Measurements from ENCODE around the gene FOXR1. TPM values are rescaled to one million over a fixed set of nuclear protein-coding genes. Genes with fewer than 3 reads are reported as not detected.
"Not testable (repeated sequence)": the region's sequence is repeated elsewhere in the genome, so short reads cannot be mapped to it uniquely, and the experiment has no call there.

The FOXR1 gene
- total RNA-seq, 1 donor from 2014 or later = not detected

GRCh38 chr11:119014209-119014924, 42.8 kb downstream of the FOXR1 start:
- H3K27ac ChIP-seq (ENCODE audit: low read depth, low read length) = no peak overlapping the region
- peaks cover 14 to 27% (median 19%) of the 10 kb centered on the region in 3 donors for H3K4me1 ChIP-seq (ENCODE audit: control insufficient read depth in 3 of 3, insufficient read depth in 3 of 3, low read length in 3 of 3)
- H3K27me3 ChIP-seq (ENCODE audit: control insufficient read depth in 3 of 3, insufficient read depth in 3 of 3, low read length in 3 of 3) = no peaks in the 10 kb centered on the region
- H3K4me3 ChIP-seq (ENCODE audit: low read length in 3 of 3) = no peak overlapping the region
- no peak overlapping the region for H3K9ac ChIP-seq (ENCODE audit: low read depth in 1 of 3, low read length in 3 of 3)
- H3K36me3 ChIP-seq (ENCODE audit: control insufficient read depth in 3 of 3, insufficient read depth in 3 of 3, low read length in 3 of 3) = peaks cover 41 to 62% (median 49%) of the 10 kb centered on the region in 3 donors
- H3K9me3 ChIP-seq (ENCODE audit: control insufficient read depth in 3 of 3, low read length in 3 of 3) = no peaks in the 10 kb centered on the region

- no peak overlapping the region for H3K27ac ChIP-seq (ENCODE audit: low read depth, low read length)
- H3K9ac ChIP-seq (ENCODE audit: low read depth in 1 of 3, low read length in 3 of 3) = no peak overlapping the region
- no peak overlapping the region for H3K4me3 ChIP-seq (ENCODE audit: low read length in 3 of 3)
- H3K9me3 ChIP-seq (ENCODE audit: control insufficient read depth in 3 of 3, low read length in 3 of 3) = no peaks in the 10 kb centered on the region
- peaks cover 21 to 35% (median 27%) of the 10 kb centered on the region in 3 donors for H3K4me1 ChIP-seq (ENCODE audit: control insufficient read depth in 3 of 3, insufficient read depth in 3 of 3, low read length in 3 of 3)
- peaks cover 43 to 54% (median 49%) of the 10 kb centered on the region in 3 donors for H3K36me3 ChIP-seq (ENCODE audit: control insufficient read depth in 3 of 3, insufficient read depth in 3 of 3, low read length in 3 of 3)
- no peaks in the 10 kb centered on the region for H3K27me3 ChIP-seq (ENCODE audit: control insufficient read depth in 3 of 3, insufficient read depth in 3 of 3, low read length in 3 of 3)
Observed at GRCh38 chr11:119015054-119015611, 43.6 kb downstream of the FOXR1 start.

GRCh38 chr11:119016216-119017009, 44.9 kb downstream of the FOXR1 start:
- peaks cover 39 to 50% (median 50%) of the 10 kb centered on the region in 3 donors for H3K36me3 ChIP-seq (ENCODE audit: control insufficient read depth in 3 of 3, insufficient read depth in 3 of 3, low read length in 3 of 3)
- no peaks in the 10 kb centered on the region for H3K27me3 ChIP-seq (ENCODE audit: control insufficient read depth in 3 of 3, insufficient read depth in 3 of 3, low read length in 3 of 3)
- peak overlapping the region in 2 of 3 donors; percentile 27 to 99 for H3K4me3 ChIP-seq (ENCODE audit: low read length in 3 of 3)
- H3K27ac ChIP-seq (ENCODE audit: low read depth, low read length) = no peak overlapping the region
- H3K9ac ChIP-seq (ENCODE audit: low read depth in 1 of 3, low read length in 3 of 3) = peak overlapping the region; percentile 19 to 99 (median 60)
- peaks cover 23 to 45% (median 33%) of the 10 kb centered on the region in 3 donors for H3K4me1 ChIP-seq (ENCODE audit: control insufficient read depth in 3 of 3, insufficient read depth in 3 of 3, low read length in 3 of 3)
- no peaks in the 10 kb centered on the region for H3K9me3 ChIP-seq (ENCODE audit: control insufficient read depth in 3 of 3, low read length in 3 of 3)

- Histone ChIP-seq H3K4me1 (ENCODE audit: control insufficient read depth in 3 of 3, insufficient read depth in 3 of 3, low read length in 3 of 3) (peaks cover 27 to 48% (median 36%) of the 10 kb centered on the region in 3 donors), H3K36me3 (ENCODE audit: control insufficient read depth in 3 of 3, insufficient read depth in 3 of 3, low read length in 3 of 3) (peaks cover 34 to 50% (median 49%) of the 10 kb centered on the region in 3 donors), H3K4me3 (ENCODE audit: low read length in 3 of 3) (peak overlapping the region; percentile 96 to 99 (median 98))
Observed at GRCh38 chr11:119017377-119017776, 45.8 kb downstream of the FOXR1 start.

GRCh38 chr11:119018074-119018938, 46.7 kb downstream of the FOXR1 start, which contains the start of the genes RPS25 and TRAPPC4:
TSS of gene RPS25 (minus strand) at chr11:119018343. CDS start at chr11:119018284, 59 bp downstream.
TSS of gene TRAPPC4 (plus strand) at chr11:119018766. CDS start at chr11:119018796, 30 bp downstream.
- Histone ChIP-seq H3K9ac (ENCODE audit: low read depth in 1 of 3, low read length in 3 of 3) (peak within 1 kb of the TSS; percentile 99 to 100 (median 99)), H3K4me3 (ENCODE audit: low read length in 3 of 3) (peak within 1 kb of the TSS; percentile 96 to 99 (median 98)), H3K27me3 (ENCODE audit: control insufficient read depth in 3 of 3, insufficient read depth in 3 of 3, low read length in 3 of 3) (no peaks in the 10 kb centered on the region), H3K4me1 (ENCODE audit: control insufficient read depth in 3 of 3, insufficient read depth in 3 of 3, low read length in 3 of 3) (peaks cover 27 to 52% (median 39%) of the 10 kb centered on the region in 3 donors), H3K27ac (ENCODE audit: low read depth, low read length) (peak within 1 kb of the TSS; percentile 94), H3K9me3 (ENCODE audit: control insufficient read depth in 3 of 3, low read length in 3 of 3) (no peaks in the 10 kb centered on the region), H3K36me3 (ENCODE audit: control insufficient read depth in 3 of 3, insufficient read depth in 3 of 3, low read length in 3 of 3) (peaks cover 35 to 50% (median 49%) of the 10 kb centered on the region in 3 donors)

More at GRCh38 chr11:119017377-119017776, 45.8 kb downstream of the FOXR1 start:
- peak overlapping the region; percentile 99 to 100 (median 99) for H3K9ac ChIP-seq (ENCODE audit: low read depth in 1 of 3, low read length in 3 of 3)
- peak overlapping the region; percentile 94 for H3K27ac ChIP-seq (ENCODE audit: low read depth, low read length)
- not testable (repeated sequence) for H3K9me3 ChIP-seq (ENCODE audit: control insufficient read depth in 3 of 3, low read length in 3 of 3); H3K27me3 ChIP-seq (ENCODE audit: control insufficient read depth in 3 of 3, insufficient read depth in 3 of 3, low read length in 3 of 3)

GRCh38 chr11:119019996-119020395, 48.4 kb downstream of the FOXR1 start:
- H3K9me3 ChIP-seq (ENCODE audit: control insufficient read depth in 3 of 3, low read length in 3 of 3) = no peaks in the 10 kb centered on the region
- peaks cover 41 to 53% (median 47%) of the 10 kb centered on the region in 3 donors for H3K36me3 ChIP-seq (ENCODE audit: control insufficient read depth in 3 of 3, insufficient read depth in 3 of 3, low read length in 3 of 3)
- no peak overlapping the region for H3K9ac ChIP-seq (ENCODE audit: low read depth in 1 of 3, low read length in 3 of 3)
- H3K27me3 ChIP-seq (ENCODE audit: control insufficient read depth in 3 of 3, insufficient read depth in 3 of 3, low read length in 3 of 3) = no peaks in the 10 kb centered on the region
- H3K4me1 ChIP-seq (ENCODE audit: control insufficient read depth in 3 of 3, insufficient read depth in 3 of 3, low read length in 3 of 3) = peaks cover 44 to 69% (median 52%) of the 10 kb centered on the region in 3 donors
- H3K27ac ChIP-seq (ENCODE audit: low read depth, low read length) = no peak overlapping the region
- H3K4me3 ChIP-seq (ENCODE audit: low read length in 3 of 3) = peak overlapping the region in 2 of 3 donors; percentile 54 to 99

- peak overlapping the region in 1 of 3 donors; percentile 47 for H3K9ac ChIP-seq (ENCODE audit: low read depth in 1 of 3, low read length in 3 of 3)
- H3K36me3 ChIP-seq (ENCODE audit: control insufficient read depth in 3 of 3, insufficient read depth in 3 of 3, low read length in 3 of 3) = peaks cover 32 to 46% (median 38%) of the 10 kb centered on the region in 3 donors
- peaks cover 55 to 76% (median 60%) of the 10 kb centered on the region in 3 donors for H3K4me1 ChIP-seq (ENCODE audit: control insufficient read depth in 3 of 3, insufficient read depth in 3 of 3, low read length in 3 of 3)
- H3K27me3 ChIP-seq (ENCODE audit: control insufficient read depth in 3 of 3, insufficient read depth in 3 of 3, low read length in 3 of 3) = no peaks in the 10 kb centered on the region
- no peak overlapping the region for H3K27ac ChIP-seq (ENCODE audit: low read depth, low read length)
- no peaks in the 10 kb centered on the region for H3K9me3 ChIP-seq (ENCODE audit: control insufficient read depth in 3 of 3, low read length in 3 of 3)
- H3K4me3 ChIP-seq (ENCODE audit: low read length in 3 of 3) = no peak overlapping the region
Observed at GRCh38 chr11:119021631-119022030, 50.1 kb downstream of the FOXR1 start.

- Histone ChIP-seq H3K36me3 (ENCODE audit: control insufficient read depth in 3 of 3, insufficient read depth in 3 of 3, low read length in 3 of 3) (peaks cover 36 to 51% (median 40%) of the 10 kb centered on the region in 3 donors), H3K4me1 (ENCODE audit: control insufficient read depth in 3 of 3, insufficient read depth in 3 of 3, low read length in 3 of 3) (peaks cover 71 to 86% (median 74%) of the 10 kb centered on the region in 3 donors), H3K27me3 (ENCODE audit: control insufficient read depth in 3 of 3, insufficient read depth in 3 of 3, low read length in 3 of 3) (no peaks in the 10 kb centered on the region), H3K9me3 (ENCODE audit: control insufficient read depth in 3 of 3, low read length in 3 of 3) (no peaks in the 10 kb centered on the region), H3K4me3 (ENCODE audit: low read length in 3 of 3) (no peak overlapping the region), H3K27ac (ENCODE audit: low read depth, low read length) (no peak overlapping the region), H3K9ac (ENCODE audit: low read depth in 1 of 3, low read length in 3 of 3) (peak overlapping the region in 2 of 3 donors; percentile 44 to 60)
Observed at GRCh38 chr11:119023741-119024140, 52.2 kb downstream of the FOXR1 start.

Measured in skeletal muscle tissue (tissue), 4 donors.